Right cardiac atrium (tissue), 5 donors: ENCODE measurements around the gene LRRC57. TPM values are rescaled to one million over a fixed set of nuclear protein-coding genes. Genes with fewer than 3 reads are reported as not detected.

Experiments
- ATAC-seq, 2 donors: fragments of 200-7000 bp; cut with Tn5 transposase; one replicate each; pipeline versions ENCODE4 v1.8.0 to v1.9.1; 2020; ENCODE audit warnings: moderate library complexity in 2 of 2, mild to moderate bottlenecking in 1 of 2
- DNase-seq, 3 donors: peaks; one replicate each; pipeline ENCODE4 v3.0.0-alpha.2; 2020
- H3K27ac ChIP-seq: one replicate; pipeline ENCODE4 v1.5.1; 2013; ENCODE audit warnings: mild to moderate bottlenecking, low read length, control low read depth, moderate library complexity
- H3K27me3 ChIP-seq: one replicate; pipeline ENCODE4 v1.6.1; 2013; ENCODE audit not compliant: control insufficient read depth, insufficient read depth
- H3K4me1 ChIP-seq: one replicate; pipeline ENCODE4 v1.6.1; 2013; ENCODE audit warnings: low read length; ENCODE audit not compliant: control insufficient read depth, insufficient read depth
- H3K4me3 ChIP-seq: one replicate; pipeline ENCODE4 v1.5.1; 2013; ENCODE audit warnings: low read length, control low read depth
- H3K9me3 ChIP-seq: one replicate; pipeline ENCODE4 v1.6.1; 2013; ENCODE audit warnings: low read length; ENCODE audit not compliant: control insufficient read depth
- WGBS: extraction: QIAGEN DNeasy Blood & Tissue Kit; methylation state at CpG from one replicate; pipeline ENCODE4 v1.1.7; 2013; 5-methylcytosine and 5-hydroxymethylcytosine counted together
- intact Hi-C, 4 donors: fragments of 100-400 bp; cut with DNase I; formaldehyde crosslinking; loops; one replicate each; pipeline versions ENCODE4 v1.11.0 to v1.14.0; 2022 to 2023
- long read RNA-seq, 4 donors: library from polyadenylated mRNA; unstranded; transcript quantifications; one replicate each; pipeline ENCODE4 v2.0.0, GENCODE V29; 2020 to 2021
- polyA plus RNA-seq: library from polyadenylated mRNA; stranded (reverse); fragments of 200-250 nt; gene quantifications from one replicate; pipeline ENCODE4 v1.2.3, GENCODE V29; 2013
- total RNA-seq, 4 donors: library from RNA; stranded (reverse); fragmentation: NEBNext Ultra II Directional; extraction: Animal tissue kit (Norgen Biotek cat#: 25700); gene quantifications; one replicate each; pipeline ENCODE4 v1.2.1, GENCODE V29; 2021
- donor health status: healthy with polysubstance abuse.
- donor health status: DM: no; HTN: yes; CAD: no.
- donor health status: DM: no; HTN: no; CAD: no.
- donor health status: DM: no; HTN: yes; CAD: no; lungs with severe emphysema.
- donor health status: DM: yes; HTN: yes; CAD: no.

Gene LRRC57
- 10 to 100 TPM; 11.1 to 17.2 (median 14.4) TPM for total RNA-seq
- polyA plus RNA-seq, result 7.3 TPM
- long read RNA-seq, donor 1, full-length matches to known transcripts, result 12 of 15 reads
- long read RNA-seq, donor 1, partial matches to known transcripts, result 0 of 15 reads
- long read RNA-seq, donor 1, other reads (novel, unspliced or antisense), result 3 of 15 reads
- long read RNA-seq, donor 2, partial matches to known transcripts, result 0 of 6 reads
- long read RNA-seq, donor 2, other reads (novel, unspliced or antisense), result 2 of 6 reads
- long read RNA-seq, donor 3, full-length matches to known transcripts, result 32 of 33 reads
- long read RNA-seq, donor 3, partial matches to known transcripts, result 1 of 33 reads
- long read RNA-seq, donor 3, other reads (novel, unspliced or antisense), result 0 of 33 reads
- long read RNA-seq, donor 4, full-length matches to known transcripts, result 5 of 5 reads
- long read RNA-seq, donor 4, partial matches to known transcripts, result 0 of 5 reads
- long read RNA-seq, donor 4, other reads (novel, unspliced or antisense), result 0 of 5 reads

GRCh38 chr15:42548249-42549031, at the start of gene LRRC57, which contains the start of gene HAUS2:
TSS of gene LRRC57 (minus strand) at chr15:42548793. CDS start at chr15:42548434, 359 bp downstream.
TSS of gene HAUS2 (plus strand) at chr15:42548838. CDS start at chr15:42548873, 35 bp downstream.
- Histone ChIP-seq H3K4me1 (no peaks in the 10 kb centered on the region), H3K4me3 (peak within 1 kb of the TSS; percentile 87), H3K27ac (peak within 1 kb of the TSS; percentile 79), H3K9me3 (no peaks in the 10 kb centered on the region), H3K27me3 (no peaks in the 10 kb centered on the region)
- intact Hi-C loops, result loop anchor here in 1 of 4 donors (5.0 kb wide), 1 partner anchor 104 kb away; no protein-coding TSS in a partner anchor
- under 1% methylated on average over 71 of the region's 71 CpGs for WGBS
- DNase-seq, result peak; percentile 91 to 96 (median 95)
- ATAC-seq, result peak; percentile 96 to 97

- Histone ChIP-seq H3K4me1 (no peaks in the 10 kb centered on the region), H3K4me3 (no peak overlapping the region), H3K9me3 (no peaks in the 10 kb centered on the region), H3K27ac (peak overlapping the region; percentile 21), H3K27me3 (no peaks in the 10 kb centered on the region)
- intact Hi-C loops, result no loop called here
- 40% methylated on average over 4 of the region's 4 CpGs for WGBS
- peak; percentile 46 to 84 (median 56) for DNase-seq
- ATAC-seq, result peak; percentile 63 to 66
These were observed 47.1 kb upstream of the LRRC57 start for GRCh38 chr15:42595626-42596240.

GRCh38 chr15:42594095-42594494, 45.5 kb upstream of the LRRC57 start:
- intact Hi-C loops, result no loop called here
- H3K27me3 ChIP-seq, result no peaks in the 10 kb centered on the region
- WGBS, result 60% methylated on average over 5 of the region's 5 CpGs
- ATAC-seq (no peak), DNase-seq (no peak)
- H3K4me1 ChIP-seq, result no peaks in the 10 kb centered on the region
- H3K27ac ChIP-seq, result no peak overlapping the region
- no peaks in the 10 kb centered on the region for H3K9me3 ChIP-seq
- H3K4me3 ChIP-seq, result no peak overlapping the region

- Histone ChIP-seq H3K9me3 (no peaks in the 10 kb centered on the region), H3K4me1 (no peaks in the 10 kb centered on the region), H3K27me3 (no peaks in the 10 kb centered on the region), H3K27ac (peak overlapping the region; percentile 48), H3K4me3 (no peak overlapping the region)
- WGBS, result 41% methylated on average over 4 of the region's 4 CpGs
- intact Hi-C loops, result no loop called here
- DNase-seq, result peak; percentile 49 to 76 (median 59)
- ATAC-seq, result peak; percentile 78 to 91
These were observed 44.5 kb upstream of the LRRC57 start for GRCh38 chr15:42593143-42593542.

DNA sequence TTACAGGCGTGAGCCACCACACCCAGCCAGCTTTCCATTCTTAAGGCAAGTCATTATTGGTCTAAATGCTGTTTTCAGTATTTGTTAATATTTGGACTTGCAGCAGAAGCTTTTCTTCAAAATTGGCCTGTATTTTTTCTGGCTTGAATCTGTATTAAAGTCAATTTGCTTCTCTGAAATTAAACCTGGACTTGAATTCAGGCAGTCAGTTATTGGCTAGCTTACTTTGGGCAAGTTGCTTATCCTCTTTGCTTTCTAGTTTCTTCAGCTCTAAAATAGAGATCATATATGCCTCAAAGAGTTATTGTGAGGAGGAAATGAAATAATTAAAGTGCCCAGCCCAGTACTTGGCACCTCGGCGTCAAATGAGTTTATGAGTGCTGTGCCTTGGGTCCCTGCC, 44.1 kb upstream of the LRRC57 start:
- no peak for ATAC-seq
- DNase-seq, result no peak
- no peak overlapping the region for H3K4me3 ChIP-seq
- WGBS, result 62% methylated on average over 3 of the region's 3 CpGs
- H3K27me3 ChIP-seq, result no peaks in the 10 kb centered on the region
- no peak overlapping the region for H3K27ac ChIP-seq
- intact Hi-C loops, result no loop called here
- H3K9me3 ChIP-seq, result no peaks in the 10 kb centered on the region
- H3K4me1 ChIP-seq, result no peaks in the 10 kb centered on the region

DNA sequence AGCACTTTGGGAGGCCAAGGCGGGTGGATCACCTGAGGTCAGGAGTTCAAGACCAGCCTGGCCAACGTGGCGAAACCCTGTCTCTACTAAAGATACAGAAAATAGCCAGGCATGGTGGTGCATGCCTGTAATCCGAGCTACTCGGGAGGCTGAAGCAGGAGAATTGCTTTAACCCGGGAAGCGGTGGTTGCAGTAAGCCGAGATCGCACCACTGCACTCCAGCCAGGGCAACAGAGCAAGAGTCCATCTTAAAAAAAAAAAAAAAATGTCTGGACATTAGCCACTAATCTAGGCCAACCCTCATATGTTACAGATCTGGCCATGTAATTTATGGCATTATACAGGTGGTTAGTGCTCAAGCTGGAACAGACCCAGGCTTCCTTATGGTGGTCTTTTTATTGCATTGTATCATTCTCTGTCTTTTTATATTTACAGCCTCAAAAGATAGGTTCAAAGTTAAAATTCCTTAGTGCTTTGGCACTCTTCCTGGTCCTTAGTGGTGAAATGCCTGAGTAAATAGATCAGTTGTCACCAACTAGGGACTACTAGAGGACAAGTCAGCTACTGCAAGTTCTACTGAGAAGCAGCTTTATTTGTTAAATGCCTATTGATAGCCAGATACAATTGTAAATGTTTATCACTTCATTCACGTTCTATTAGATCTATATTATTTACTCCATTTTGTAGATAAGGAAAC, 42.8 kb upstream of the LRRC57 start:
- 72% methylated on average over 10 of the region's 10 CpGs for WGBS
- Histone ChIP-seq H3K4me3 (no peak overlapping the region), H3K4me1 (no peaks in the 10 kb centered on the region), H3K9me3 (no peaks in the 10 kb centered on the region), H3K27ac (peak overlapping the region; percentile 26), H3K27me3 (no peaks in the 10 kb centered on the region)
- intact Hi-C loops, result no loop called here
- ATAC-seq, result peak; percentile 33 to 42
- no peak for DNase-seq

- ATAC-seq, result no peak
- intact Hi-C loops, result no loop called here
- DNase-seq, result no peak
- Histone ChIP-seq H3K4me3 (no peak overlapping the region), H3K4me1 (no peaks in the 10 kb centered on the region), H3K9me3 (no peaks in the 10 kb centered on the region), H3K27me3 (no peaks in the 10 kb centered on the region), H3K27ac (peak overlapping the region; percentile 26)
- 90% methylated on average over 5 of the region's 5 CpGs for WGBS
These were observed 42.1 kb upstream of the LRRC57 start for GRCh38 chr15:42590619-42591237.

DNA sequence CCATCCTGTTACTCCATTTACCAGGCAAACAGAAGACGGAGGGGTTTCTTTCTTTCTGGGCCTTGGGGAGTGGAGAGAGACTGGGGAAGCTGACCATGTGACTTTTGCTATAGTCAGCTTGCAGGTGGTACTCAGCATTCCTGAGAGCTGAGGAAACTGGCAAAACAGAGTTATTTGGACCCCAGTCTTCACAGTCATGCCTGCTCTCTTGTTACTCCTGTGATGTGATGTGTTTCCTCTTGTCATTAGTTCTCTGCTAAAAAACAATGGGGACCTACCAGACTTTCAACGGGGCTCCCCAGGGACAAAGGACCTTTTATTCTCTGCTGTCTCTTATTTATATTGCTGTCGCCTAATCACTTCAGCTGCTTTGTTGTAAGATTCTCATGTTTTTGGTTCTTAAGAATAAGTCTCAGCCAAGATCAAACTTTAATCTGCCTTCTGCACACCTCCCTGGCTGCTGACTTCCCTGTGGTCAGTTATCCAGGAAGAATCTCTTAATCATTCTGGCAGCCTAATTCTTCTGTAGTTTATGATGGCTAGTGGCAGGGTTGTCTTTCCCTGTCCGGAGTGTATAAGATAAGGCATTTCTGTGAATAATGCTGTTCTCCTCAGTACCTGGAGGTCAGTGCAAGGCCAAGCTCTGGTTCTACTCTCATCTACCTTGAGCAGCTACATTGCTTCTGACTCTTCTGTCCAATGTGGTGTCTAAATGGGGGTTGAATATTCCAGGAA, 35.6 kb upstream of the LRRC57 start:
- 18% methylated on average over 4 of the region's 4 CpGs for WGBS
- DNase-seq (no peak), ATAC-seq (no peak)
- intact Hi-C loops, result loop anchor here in 1 of 4 donors (10.0 kb wide), 1 partner anchor 71 kb away; no protein-coding TSS in a partner anchor
- Histone ChIP-seq H3K27ac (peak overlapping the region; percentile 11), H3K9me3 (no peaks in the 10 kb centered on the region), H3K4me3 (peak overlapping the region; percentile 41), H3K27me3 (no peaks in the 10 kb centered on the region), H3K4me1 (peaks cover 6% of the 10 kb centered on the region)

GRCh38 chr15:42582569-42583375, 34.2 kb upstream of the LRRC57 start:
- no peaks in the 10 kb centered on the region for H3K27me3 ChIP-seq
- peak overlapping the region; percentile 41 for H3K4me3 ChIP-seq
- H3K9me3 ChIP-seq, result no peaks in the 10 kb centered on the region
- WGBS, result 48% methylated on average over 8 of the region's 8 CpGs
- intact Hi-C loops, result loop anchor here in 1 of 4 donors (10.0 kb wide), 1 partner anchor 72 kb away; no protein-coding TSS in a partner anchor
- DNase-seq (no peak), ATAC-seq (no peak)
- peaks cover 10% of the 10 kb centered on the region for H3K4me1 ChIP-seq
- H3K27ac ChIP-seq, result peak overlapping the region; percentile 17
